IPS DF 6.9 (cell line): Measurements from ENCODE around the gene IL2RA.

Experiments
- DNase-seq: peaks from one replicate; pipeline ENCODE4 v3.0.0-alpha.2; 2013; ENCODE audit warnings: low read depth, low spot score
- H3K27ac ChIP-seq: one replicate; pipeline ENCODE4 v1.5.1; 2013; ENCODE audit warnings: low read length, control low read depth
- H3K27me3 ChIP-seq: 2 replicates; pipeline ENCODE4 v1.6.1; 2013; ENCODE audit warnings: mild to moderate bottlenecking, low read length; ENCODE audit not compliant: control insufficient read depth, insufficient read depth
- H3K36me3 ChIP-seq: 2 replicates; pipeline ENCODE4 v1.6.1; 2013; ENCODE audit warnings: low read length; ENCODE audit not compliant: control insufficient read depth, insufficient read depth
- H3K4me1 ChIP-seq: 2 replicates; pipeline ENCODE4 v1.6.1; 2013; ENCODE audit warnings: low read length; ENCODE audit not compliant: control insufficient read depth, insufficient read depth
- H3K4me3 ChIP-seq: 2 replicates; pipeline ENCODE4 v1.5.1; 2013; ENCODE audit warnings: mild to moderate bottlenecking, low read length
- H3K9me3 ChIP-seq: 2 replicates; pipeline ENCODE4 v1.6.1; 2013; ENCODE audit warnings: low read length, inconsistent platforms; ENCODE audit not compliant: control insufficient read depth, insufficient read depth
- WGBS: extraction: QIAGEN DNeasy Blood & Tissue Kit; methylation state at CpG from one replicate; pipeline ENCODE4 v1.1.7; 2013; ENCODE audit warnings: mixed read lengths, missing lambda C conversion rate; ENCODE audit not compliant: insufficient read length, insufficient coverage; 5-methylcytosine and 5-hydroxymethylcytosine counted together

The IL2RA gene

GRCh38 chr10:6098156-6098555 lies 36.0 kb upstream of the IL2RA start:
- Histone ChIP-seq H3K27ac (no peak overlapping the region), H3K4me3 (no peak overlapping the region), H3K27me3 (no peaks in the 10 kb centered on the region), H3K36me3 (peaks cover 5% of the 10 kb centered on the region; the same call in 1 of the 2 replicates), H3K9me3 (no peaks in the 10 kb centered on the region), H3K4me1 (peaks cover 6% of the 10 kb centered on the region)
- DNase-seq: no peak
- WGBS: no CpG with 5 or more reads among the region's 7 CpGs

GRCh38 chr10:6097063-6097462 lies 34.9 kb upstream of the IL2RA start:
- no peak for DNase-seq
- Histone ChIP-seq H3K4me1 (peaks cover 6% of the 10 kb centered on the region), H3K9me3 (no peaks in the 10 kb centered on the region), H3K27ac (no peak overlapping the region), H3K36me3 (peaks cover under 1% of the 10 kb centered on the region; the same call in 1 of the 2 replicates), H3K27me3 (no peaks in the 10 kb centered on the region), H3K4me3 (no peak overlapping the region)
- WGBS: no CpG with 5 or more reads among the region's 5 CpGs

- no CpG with 5 or more reads among the region's 12 CpGs for WGBS
- Histone ChIP-seq H3K4me3 (no peak overlapping the region), H3K9me3 (no peaks in the 10 kb centered on the region), H3K4me1 (peaks cover 6% of the 10 kb centered on the region), H3K36me3 (no peaks in the 10 kb centered on the region; the same call in 1 of the 2 replicates), H3K27ac (no peak overlapping the region), H3K27me3 (no peaks in the 10 kb centered on the region)
- no peak for DNase-seq
These were observed 33.8 kb upstream of the IL2RA start for GRCh38 chr10:6095810-6096570.

- no peaks in the 10 kb centered on the region for H3K36me3 ChIP-seq
- no peaks in the 10 kb centered on the region for H3K9me3 ChIP-seq
- no peaks in the 10 kb centered on the region for H3K27me3 ChIP-seq
- H3K4me1 ChIP-seq: peaks cover 4% of the 10 kb centered on the region
- no CpG with 5 or more reads among the region's 2 CpGs for WGBS
- H3K4me3 ChIP-seq: no peak overlapping the region
- DNase-seq: no peak
- no peak overlapping the region for H3K27ac ChIP-seq
These were observed 30.6 kb upstream of the IL2RA start for GRCh38 chr10:6092731-6093130.

GRCh38 chr10:6091630-6092029 lies 29.5 kb upstream of the IL2RA start:
- no peak overlapping the region for H3K27ac ChIP-seq
- no peak for DNase-seq
- no CpG with 5 or more reads among the region's 1 CpG for WGBS
- no peak overlapping the region for H3K4me3 ChIP-seq
- H3K9me3 ChIP-seq: no peaks in the 10 kb centered on the region
- H3K4me1 ChIP-seq: peaks cover 2% of the 10 kb centered on the region; the same call in 1 of the 2 replicates
- no peaks in the 10 kb centered on the region for H3K27me3 ChIP-seq
- no peaks in the 10 kb centered on the region for H3K36me3 ChIP-seq

GRCh38 chr10:6089334-6090219 lies 27.4 kb upstream of the IL2RA start:
- no peaks in the 10 kb centered on the region for H3K27me3 ChIP-seq
- no peak overlapping the region for H3K27ac ChIP-seq
- peak overlapping the region; percentile 98 for H3K4me3 ChIP-seq
- peaks cover 1% of the 10 kb centered on the region; the same call in 1 of the 2 replicates for H3K4me1 ChIP-seq
- H3K9me3 ChIP-seq: no peaks in the 10 kb centered on the region
- no peaks in the 10 kb centered on the region for H3K36me3 ChIP-seq
- no CpG with 5 or more reads among the region's 53 CpGs for WGBS
- no peak for DNase-seq

- Histone ChIP-seq H3K27ac (no peak within 1 kb of the TSS), H3K27me3 (no peaks in the 10 kb centered on the region), H3K36me3 (no peaks in the 10 kb centered on the region), H3K9me3 (no peaks in the 10 kb centered on the region), H3K4me1 (peaks cover 1% of the 10 kb centered on the region; the same call in 1 of the 2 replicates), H3K4me3 (peak within 1 kb of the TSS; percentile 98)
- no CpG with 5 or more reads among the region's 77 CpGs for WGBS
- DNase-seq: peak; percentile 85
These were observed 26.7 kb upstream of the IL2RA start, which contains the start of gene RBM17 for GRCh38 chr10:6088721-6089333. Gene RBM17, plus strand, starts transcription at chr10:6089034. Its CDS starts 8,032 bp downstream, at chr10:6097066.

GRCh38 chr10:6086375-6087233 lies 24.4 kb upstream of the IL2RA start:
- Histone ChIP-seq H3K27me3 (no peaks in the 10 kb centered on the region), H3K9me3 (no peaks in the 10 kb centered on the region), H3K4me1 (peaks cover 3% of the 10 kb centered on the region; the same call in 1 of the 2 replicates), H3K4me3 (no peak overlapping the region), H3K27ac (no peak overlapping the region), H3K36me3 (no peaks in the 10 kb centered on the region)
- peak; percentile 94 for DNase-seq
- no CpG with 5 or more reads among the region's 19 CpGs for WGBS

GRCh38 chr10:6083523-6084475 lies 21.6 kb upstream of the IL2RA start:
- Histone ChIP-seq H3K9me3 (no peaks in the 10 kb centered on the region), H3K27me3 (no peaks in the 10 kb centered on the region), H3K4me1 (peaks cover 3% of the 10 kb centered on the region; the same call in 1 of the 2 replicates), H3K4me3 (no peak overlapping the region), H3K36me3 (no peaks in the 10 kb centered on the region), H3K27ac (no peak overlapping the region)
- no CpG with 5 or more reads among the region's 17 CpGs for WGBS
- no peak for DNase-seq
